Activated CD4-positive, alpha-beta T cell treated with anti-CD3 and anti-CD28 coated beads for 24 hours (primary cell): ENCODE measurements around the gene SH2D6.

Source experiments
- DNase-seq, 2 donors: peaks; one replicate each; pipeline ENCODE4 v3.0.0-alpha.2; 2020; ENCODE audit warnings: low read depth in 2 of 2

SH2D6 gene

GRCh38 chr2:85421260-85422071, 3.0 kb downstream of the SH2D6 start:
- DNase-seq = no peak

- no peak for DNase-seq
Observed at GRCh38 chr2:85422072-85422457, 3.6 kb downstream of the SH2D6 start.

- no peak for DNase-seq
Observed at GRCh38 chr2:85423525-85423924, 5.0 kb downstream of the SH2D6 start.

GRCh38 chr2:85425588-85425987, 7.1 kb downstream of the SH2D6 start:
- DNase-seq = no peak

GRCh38 chr2:85427300-85427835, 8.9 kb downstream of the SH2D6 start:
- no peak for DNase-seq

GRCh38 chr2:85428343-85428881, 9.9 kb downstream of the SH2D6 start:
- DNase-seq = no peak

GRCh38 chr2:85429213-85429923, 10.9 kb downstream of the SH2D6 start:
- no peak for DNase-seq

- no peak for DNase-seq
Observed at GRCh38 chr2:85429924-85430289, 11.4 kb downstream of the SH2D6 start.

- DNase-seq = no peak
Observed at GRCh38 chr2:85430752-85431569, 12.4 kb downstream of the SH2D6 start.

- DNase-seq = no peak
Observed at GRCh38 chr2:85431570-85432205, 13.2 kb downstream of the SH2D6 start.

- DNase-seq = no peak
Observed at GRCh38 chr2:85433511-85434089, 15.1 kb downstream of the SH2D6 start.

GRCh38 chr2:85434696-85435095, 16.2 kb downstream of the SH2D6 start:
- DNase-seq = no peak

- DNase-seq = no peak
Observed at GRCh38 chr2:85435220-85435958, 16.9 kb downstream of the SH2D6 start.

GRCh38 chr2:85435981-85436835, 17.7 kb downstream of the SH2D6 start:
- no peak for DNase-seq

GRCh38 chr2:85436836-85437487, 18.4 kb downstream of the SH2D6 start:
- no peak for DNase-seq

GRCh38 chr2:85437488-85438200, 19.1 kb downstream of the SH2D6 start:
- peak; percentile 49 to 57 for DNase-seq

GRCh38 chr2:85438201-85439024, 19.9 kb downstream of the SH2D6 start:
- DNase-seq = no peak
